Activated T-helper 9 cell treated with anti-CD3 and anti-CD28 coated beads, Interleukin-2, amount 50 U/mL, for 16 hours (primary cell): ENCODE measurements around the gene MS4A15.
"Not testable (repeated sequence)": the region's sequence is repeated elsewhere in the genome, so short reads cannot be mapped to it uniquely, and the experiment has no call there.

Source experiments
- DNase-seq: peaks from one replicate; pipeline ENCODE4 v3.0.0-alpha.2; 2020; ENCODE audit warnings: low read depth

The MS4A15 gene

DNA sequence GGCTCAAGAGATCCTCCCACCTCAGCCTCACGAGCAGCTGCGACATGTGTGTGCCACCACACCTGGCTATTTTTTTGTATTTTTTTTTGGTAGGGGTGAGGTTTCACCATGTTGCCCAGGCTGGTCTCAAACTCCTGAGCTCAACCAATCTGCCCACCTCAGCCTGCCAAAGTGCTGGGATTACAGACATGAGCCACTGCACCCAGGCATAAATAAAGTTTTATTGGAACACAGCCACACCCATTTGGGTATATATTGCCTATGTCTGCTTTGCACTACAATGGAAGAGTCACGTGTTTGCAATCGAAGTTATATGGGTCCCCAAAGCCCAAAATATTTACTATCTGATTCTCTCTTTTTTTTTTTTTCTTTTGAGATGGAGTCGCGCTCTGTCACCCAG is 1.8 kb upstream of the MS4A15 start:
- DNase-seq: no peak

DNA sequence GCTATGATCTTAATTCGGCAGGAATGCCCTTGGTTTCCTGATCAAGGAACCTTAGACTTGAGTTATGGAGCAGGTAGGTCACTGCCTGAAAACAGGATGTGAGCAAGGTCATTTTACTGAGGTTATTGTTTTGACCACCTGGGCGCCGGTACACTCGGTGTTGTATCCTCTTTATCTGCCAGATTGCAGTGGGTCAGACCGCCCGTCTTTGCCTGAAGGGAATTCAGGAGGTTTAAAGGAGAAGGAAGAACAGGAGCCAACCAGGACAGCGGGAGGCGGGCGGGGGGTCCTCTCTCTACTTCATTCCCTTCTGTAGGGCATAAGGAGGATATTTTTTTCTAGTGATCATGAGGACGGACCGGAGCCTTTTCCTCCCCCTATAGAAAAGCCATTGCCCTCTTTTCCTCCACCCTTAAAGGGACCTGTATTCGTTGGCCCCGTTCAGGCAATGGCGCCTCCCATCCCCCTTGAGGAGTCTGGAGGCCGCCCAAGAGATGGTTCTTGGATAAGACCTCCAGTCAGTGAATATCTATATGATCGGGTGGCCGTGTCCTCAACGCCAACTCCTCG is 649 bp downstream of the MS4A15 start:
- no peak for DNase-seq

DNA sequence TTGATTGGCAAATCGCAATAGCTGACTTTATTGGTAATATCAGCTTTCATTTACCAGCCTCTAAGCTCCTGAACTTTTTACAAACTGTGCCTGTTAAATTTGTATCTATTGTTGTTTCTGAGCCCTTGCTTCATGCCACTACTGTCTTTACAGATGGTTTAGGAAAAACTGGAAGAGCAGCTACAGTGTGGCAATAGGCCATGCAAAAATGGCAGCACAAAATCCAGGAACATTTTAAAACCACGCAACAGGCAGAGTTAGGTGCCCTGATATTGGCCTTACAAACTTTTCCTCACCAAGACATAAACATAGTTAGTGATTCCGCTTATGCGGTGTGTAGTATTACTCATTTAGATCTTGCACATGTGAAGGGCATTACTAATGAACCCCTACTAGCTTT is 2.0 kb downstream of the MS4A15 start:
- DNase-seq: not testable (repeated sequence)

DNA sequence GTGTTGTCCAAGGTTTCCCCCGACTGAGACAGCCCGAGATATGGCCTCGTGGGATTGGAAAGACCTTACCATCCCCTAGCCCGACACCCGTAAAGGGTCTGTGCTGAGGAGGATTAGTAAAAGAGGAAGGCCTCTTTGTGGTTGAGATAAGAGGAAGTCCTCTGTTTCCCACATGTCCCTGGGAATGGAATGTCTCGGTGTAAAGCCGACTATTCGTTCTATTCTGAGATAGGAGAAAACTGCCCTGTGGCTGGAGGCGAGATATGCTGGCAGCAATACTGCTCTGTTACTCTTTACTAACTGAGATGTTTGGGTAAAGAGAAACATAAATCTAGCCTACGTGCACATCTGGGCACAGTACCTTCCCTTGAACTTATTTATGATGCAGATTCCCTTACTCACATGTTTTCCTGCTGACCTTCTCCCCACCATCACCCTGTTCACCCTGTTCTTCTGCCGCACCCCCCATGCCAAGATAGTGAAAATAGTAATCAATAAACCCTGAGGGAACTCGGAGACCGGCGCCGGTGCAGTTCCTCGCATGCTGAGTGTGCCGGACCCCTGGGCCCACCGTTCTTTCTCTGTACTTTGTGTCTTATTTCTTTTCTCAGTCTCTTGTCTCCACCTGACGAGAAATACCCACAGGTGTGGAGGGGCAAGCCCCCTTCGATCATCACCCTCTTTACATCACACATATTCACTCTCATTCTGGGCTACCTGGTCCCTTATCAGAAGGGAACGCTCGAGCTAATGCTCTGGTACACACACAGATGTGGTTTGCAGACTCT is 3.0 kb downstream of the MS4A15 start:
- DNase-seq: not testable (repeated sequence)

DNA sequence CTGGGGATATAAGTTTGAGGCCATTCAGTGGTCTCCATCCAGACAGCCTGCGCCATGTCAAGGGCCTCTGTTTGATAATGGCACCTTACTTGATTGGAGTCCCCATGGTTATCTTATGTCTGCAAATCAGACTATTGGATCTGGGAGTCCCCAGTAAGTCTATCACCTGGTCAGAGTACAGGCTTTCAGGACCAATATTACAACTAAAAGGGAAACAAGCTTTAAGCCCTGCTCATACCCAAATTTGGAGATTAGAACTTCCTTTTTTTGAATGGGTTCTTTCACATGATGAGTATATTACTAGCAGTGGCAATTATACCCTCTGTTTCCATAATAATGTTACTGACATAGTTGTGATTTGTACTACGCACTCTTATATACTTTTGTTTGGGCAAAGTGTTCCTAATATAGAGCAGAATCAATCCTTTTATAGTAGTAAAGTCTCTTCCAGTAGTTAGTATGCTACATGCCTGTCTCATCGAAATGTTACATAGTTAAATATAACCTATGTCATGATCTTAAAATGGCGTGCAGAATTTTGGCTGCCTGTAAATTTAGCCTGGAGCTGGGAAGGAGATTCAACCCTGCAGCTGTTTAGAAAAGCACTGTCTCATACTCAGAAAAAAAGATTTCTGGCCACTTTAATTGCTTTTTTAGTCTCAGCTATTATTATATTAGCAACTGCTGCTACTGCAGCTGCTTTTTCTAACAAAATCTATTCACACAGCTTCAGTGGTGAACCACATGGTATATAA is 4.9 kb downstream of the MS4A15 start:
- no peak for DNase-seq

DNA sequence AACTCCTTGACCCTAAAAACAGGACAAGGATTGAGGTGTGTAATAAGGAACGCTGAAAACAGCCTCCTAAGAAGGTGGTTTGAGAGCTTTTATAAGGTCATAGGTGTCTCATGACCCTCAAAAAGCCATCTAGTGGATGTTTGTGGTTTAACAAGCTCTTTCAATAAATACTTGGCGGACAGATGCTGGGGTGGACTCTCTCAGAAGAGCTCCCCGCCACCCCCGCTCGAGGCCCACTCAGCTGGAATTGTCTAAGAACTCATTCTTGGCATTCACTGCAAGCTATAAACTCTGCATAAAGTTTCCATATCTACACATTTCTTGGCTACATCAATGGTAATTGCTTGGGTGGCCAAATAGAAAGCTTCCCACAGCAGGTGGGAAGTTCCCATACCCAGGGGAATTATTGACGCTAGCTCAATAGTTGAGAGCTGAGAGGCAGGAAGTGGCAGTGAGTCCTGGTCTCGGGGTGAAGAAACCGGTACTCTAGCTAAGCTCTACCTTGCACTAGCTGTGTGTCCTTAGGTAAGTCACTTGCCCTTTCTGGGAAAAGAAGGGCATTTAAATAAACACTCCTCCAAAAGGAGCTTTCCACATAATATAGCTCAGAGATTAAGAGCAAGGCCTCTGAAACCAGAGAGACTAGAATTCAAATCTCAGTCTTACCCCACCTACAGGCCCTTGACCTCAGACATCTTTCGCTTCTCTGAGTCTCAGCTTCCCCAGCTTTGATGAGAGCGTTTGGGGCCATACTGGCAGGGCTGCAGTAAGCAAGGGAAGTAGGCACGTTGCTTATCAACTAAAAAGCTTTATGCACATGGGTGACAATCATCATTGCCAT is 6.4 kb downstream of the MS4A15 start:
- no peak for DNase-seq

DNA sequence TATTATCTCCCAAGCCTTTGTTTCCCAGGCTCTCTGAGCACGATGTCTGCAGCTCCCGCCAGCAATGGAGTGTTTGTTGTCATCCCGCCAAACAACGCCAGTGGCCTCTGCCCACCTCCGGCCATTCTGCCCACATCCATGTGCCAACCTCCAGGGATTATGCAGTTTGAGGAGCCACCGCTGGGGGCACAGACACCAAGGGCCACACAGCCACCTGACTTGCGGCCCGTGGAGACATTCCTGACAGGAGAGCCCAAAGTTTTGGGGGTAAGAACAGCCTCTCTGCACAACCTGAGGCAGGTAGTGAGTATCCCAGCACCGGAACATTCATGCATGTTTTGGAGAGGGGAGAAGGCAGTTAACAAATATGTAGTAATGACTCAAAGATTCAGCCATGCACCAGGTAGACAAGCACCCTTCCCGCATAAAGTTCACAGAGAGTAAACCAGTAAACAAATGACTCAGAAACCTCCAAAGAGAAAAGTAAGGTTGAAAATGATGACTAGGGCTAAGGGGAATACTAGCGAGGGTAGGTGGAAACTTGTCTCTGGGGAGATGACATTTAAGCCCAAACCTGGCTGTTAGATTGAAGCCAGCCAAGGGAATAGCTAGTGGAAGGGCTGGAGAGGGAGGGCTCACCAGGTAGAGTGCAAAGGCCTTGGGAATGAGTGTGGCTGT is 7.2 kb downstream of the MS4A15 start:
- no peak for DNase-seq

DNA sequence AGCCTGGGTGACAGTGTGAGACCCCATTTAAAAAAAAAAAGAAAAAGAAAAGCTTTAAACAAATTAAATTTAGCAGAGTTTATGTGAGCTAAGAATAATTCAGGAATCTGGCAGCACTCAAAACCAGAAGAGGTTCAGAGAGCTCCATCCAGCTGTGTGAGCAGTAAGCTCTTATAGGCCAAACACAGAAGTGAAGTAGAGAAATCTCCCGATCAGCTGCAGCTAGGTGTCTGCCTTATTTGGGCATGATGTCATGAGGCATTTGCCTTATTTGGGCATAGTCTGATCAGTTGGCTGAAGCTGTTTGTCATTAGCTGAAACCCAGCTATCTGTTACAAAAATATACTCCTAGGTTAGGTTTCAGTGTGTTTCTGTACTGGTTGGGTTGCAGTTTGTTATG is 8.2 kb downstream of the MS4A15 start:
- no peak for DNase-seq

DNA sequence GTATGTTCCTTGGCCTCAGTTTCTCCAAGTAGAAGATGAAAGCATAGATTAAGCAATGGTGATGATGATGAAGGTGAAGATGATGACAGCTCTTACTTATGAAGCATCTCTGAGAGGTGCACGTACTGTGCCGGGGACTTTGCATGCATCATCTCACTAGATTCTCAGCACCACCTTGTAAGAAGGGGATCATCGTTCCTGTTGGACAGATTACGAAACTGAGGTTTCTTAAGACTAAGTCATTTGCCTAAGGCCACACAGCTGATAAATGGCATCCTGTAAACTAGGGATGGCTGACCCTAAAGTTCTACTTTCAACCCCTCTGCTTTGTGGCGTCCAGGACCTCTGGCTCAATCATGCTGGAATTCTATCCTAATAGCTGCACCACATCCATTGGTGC is 8.7 kb downstream of the MS4A15 start:
- DNase-seq: no peak

DNA sequence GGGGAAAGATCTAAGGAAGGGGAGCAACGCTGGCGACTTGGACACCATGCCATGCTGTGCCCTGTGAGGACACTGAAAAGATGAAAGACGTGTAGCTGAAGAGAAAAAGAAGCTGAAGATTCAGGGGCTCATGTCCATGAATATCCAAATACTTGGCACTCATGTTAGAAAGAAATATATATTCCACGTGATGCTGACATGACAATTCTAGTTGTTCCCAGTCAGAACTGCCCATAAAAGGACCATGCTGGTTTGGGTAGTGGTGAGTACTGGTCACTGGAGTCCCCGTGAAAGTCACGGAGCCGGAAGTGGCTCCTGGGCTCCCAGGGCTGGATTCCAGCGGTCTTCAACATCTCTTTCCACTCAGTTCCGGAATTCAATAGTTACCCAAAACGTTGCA is 9.9 kb downstream of the MS4A15 start:
- DNase-seq: no peak

DNA sequence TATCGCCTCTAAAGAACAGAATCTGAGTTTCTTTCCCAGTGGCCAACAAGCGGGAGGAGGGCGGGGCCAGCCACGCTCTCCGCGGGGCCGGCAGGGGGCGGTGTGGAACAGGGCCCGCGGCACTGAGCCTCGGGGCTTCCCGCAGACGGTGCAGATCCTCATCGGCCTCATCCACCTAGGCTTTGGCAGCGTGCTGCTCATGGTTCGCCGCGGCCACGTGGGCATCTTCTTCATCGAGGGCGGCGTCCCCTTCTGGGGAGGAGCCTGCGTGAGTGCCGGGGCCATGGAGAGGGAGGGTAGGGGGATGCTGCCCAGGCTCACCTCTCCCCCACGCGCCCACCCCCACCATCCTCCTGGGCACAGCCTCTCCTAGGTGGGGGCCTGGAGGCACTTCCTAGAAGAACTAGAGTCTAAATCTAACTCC is 10.7 kb downstream of the MS4A15 start:
- no peak for DNase-seq

DNA sequence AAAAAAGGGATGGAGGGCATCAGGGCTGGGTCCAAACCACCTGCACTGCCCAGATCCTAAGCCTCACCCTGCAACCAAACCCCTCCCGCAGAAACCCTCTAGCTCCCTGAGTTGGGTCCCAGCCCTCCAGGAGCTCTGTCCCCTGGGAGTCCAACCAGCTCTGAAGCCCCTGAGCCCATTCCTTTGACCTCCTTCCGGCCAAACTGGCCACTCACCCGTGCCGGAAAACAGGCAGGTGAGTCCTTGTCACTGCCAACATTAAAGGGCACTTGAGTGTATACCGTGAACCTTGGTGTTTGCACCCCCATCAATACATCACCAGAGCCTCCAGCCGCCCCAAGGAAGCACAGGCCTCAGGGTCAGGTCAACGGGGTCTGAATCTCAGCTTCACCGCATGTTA is 11.5 kb downstream of the MS4A15 start:
- DNase-seq: no peak

DNA sequence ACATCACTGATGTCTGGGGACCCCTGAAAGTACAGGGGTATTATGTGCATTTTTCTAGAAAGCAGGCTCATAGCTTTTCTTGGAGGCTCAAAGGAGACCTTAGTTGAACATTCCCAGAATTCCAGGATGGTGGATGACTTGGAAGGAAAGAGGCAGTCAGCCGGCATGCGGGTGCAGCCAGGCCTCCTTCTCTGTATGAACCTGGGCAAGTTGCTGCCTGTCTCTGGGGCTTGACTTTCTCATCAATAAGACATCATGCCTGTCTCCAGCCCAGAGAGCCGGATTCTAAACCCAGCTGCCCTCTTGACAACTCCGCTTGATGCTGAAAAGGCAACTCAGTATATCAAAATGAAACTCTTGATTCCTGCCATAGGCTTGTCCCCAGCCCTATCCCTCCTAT is 12.6 kb downstream of the MS4A15 start:
- DNase-seq: no peak

DNA sequence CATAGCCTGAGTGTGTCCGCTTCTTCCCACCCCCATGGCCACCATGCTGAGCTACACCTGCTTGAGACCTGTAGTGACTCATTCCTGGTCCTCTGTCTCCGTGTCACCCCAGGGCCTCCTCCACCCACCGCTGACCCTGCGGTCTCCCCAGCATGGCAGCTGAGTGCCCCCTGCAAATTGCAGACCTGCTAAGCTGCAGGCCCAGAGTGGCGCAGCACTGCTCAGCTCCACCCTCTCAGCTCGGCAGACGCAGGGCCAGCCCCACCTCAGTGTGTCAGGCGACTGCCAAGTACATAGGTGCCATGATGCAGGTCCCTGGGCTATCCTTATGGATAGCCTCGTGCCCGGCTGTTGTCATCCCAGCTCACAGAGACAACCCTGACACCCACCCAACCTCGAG is 13.1 kb downstream of the MS4A15 start:
- DNase-seq: no peak

DNA sequence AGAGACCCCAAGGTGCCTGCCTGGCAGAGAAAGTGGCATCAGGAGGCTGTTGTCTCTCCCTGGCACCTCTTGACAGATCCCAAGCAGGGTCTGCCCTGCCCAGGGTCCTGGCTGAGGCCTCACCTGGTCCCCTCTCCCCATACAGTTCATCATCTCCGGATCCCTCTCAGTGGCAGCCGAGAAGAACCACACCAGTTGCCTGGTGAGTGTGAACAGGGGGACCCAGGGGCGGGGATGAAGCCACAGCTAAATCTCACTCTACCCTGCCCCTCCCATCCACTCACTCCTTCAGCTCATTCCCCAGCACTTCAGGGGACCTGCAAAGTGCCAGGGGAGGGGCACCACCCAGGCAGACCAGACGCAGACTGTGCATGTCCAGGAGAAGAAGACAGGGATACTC is 14.5 kb downstream of the MS4A15 start:
- DNase-seq: no peak

DNA sequence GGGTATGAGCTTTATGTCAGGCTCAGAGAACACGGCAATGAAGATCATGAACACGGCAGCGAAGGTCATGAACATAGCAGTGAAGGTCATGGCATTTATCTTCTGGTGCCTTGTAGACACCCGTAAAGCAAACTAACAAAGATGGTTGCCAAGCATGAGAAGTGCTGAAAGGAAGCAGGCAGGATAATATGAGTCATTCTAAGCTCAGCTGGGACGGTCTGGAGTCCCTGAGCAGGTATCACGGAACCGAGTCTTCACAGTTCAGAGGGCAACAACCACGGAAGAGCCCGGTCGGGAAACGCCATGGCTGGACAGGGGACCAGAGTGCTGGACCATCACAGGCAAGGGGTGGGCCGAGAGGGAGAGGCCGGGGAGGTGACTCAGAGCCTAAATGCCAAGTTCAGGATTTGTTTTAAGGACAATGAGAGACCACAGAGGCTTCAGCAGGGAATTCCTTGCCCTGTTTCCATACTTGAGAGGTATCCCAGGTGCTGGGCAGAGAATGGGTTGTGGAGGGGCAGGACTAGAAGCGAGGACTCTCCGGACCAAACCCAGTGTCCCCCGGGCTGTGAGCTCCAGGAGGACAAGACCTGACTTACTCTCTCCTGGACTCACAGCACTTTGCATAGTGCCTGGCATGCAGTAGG is 15.3 kb downstream of the MS4A15 start:
- DNase-seq: no peak

DNA sequence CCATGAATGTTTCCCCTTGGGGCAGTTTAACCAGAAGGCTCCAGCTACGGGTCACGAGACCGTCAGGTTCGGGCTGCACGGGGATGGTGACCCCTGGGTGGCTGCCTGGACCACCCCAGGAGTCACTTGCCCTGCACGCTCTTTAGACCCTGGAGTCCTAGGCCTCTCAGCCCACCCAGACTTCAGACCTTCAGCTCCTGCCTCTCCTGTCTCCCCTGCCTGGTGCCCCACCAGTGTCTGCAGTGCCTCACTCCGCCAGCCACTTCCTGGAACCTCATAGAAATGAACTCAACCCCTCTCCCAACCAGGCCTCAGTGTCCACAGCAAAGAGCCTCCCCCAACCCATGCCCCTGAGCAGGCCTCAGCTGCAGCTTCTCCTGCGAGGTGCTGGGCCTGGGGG is 16.0 kb downstream of the MS4A15 start:
- DNase-seq: no peak

DNA sequence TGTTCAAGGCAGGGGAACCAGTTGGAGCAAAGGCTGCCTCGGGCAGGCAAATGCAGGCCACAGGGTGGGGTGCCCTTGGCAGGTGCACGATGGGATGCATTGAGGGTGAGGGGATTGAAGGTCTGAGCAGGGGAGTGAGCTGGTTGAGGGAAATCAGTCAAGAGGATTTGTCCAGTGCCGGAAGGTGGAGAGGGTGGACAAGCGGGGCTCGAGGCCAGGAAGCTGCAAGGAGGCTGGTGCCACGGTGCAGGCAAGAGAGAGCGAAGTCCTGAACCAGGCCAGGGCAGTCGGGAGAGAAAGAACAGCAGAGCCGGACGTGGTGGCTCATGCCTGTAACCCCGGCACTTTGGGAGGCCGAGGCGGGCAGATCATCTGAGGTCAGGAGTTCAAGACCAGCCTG is 18.1 kb downstream of the MS4A15 start:
- no peak for DNase-seq

DNA sequence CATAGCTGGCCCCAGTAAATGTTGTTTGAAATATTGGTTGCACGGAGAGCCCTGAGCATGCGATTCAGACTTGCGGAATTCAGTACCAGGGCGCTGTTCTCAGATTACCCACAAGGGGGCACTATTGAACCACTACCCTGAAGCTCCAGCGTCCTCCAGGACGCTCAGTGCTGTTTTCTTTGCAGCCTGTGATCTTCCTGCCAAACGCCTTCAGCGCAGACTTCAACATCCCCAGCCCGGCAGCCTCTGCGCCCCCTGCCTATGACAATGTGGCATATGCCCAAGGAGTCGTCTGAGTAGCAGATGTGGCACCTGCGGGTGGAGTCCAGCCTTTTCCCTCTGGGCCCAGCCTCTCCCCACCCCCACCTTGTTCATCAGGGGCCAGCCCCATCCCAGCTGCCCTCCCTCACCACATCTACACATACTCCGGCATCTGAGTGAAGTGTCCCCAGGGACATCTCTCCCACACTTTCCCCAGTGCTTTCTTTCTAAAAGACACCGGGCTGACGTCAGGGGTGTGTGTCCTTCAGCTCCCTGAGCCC is 18.8 kb downstream of the MS4A15 start:
- peak; percentile 59 for DNase-seq

DNA sequence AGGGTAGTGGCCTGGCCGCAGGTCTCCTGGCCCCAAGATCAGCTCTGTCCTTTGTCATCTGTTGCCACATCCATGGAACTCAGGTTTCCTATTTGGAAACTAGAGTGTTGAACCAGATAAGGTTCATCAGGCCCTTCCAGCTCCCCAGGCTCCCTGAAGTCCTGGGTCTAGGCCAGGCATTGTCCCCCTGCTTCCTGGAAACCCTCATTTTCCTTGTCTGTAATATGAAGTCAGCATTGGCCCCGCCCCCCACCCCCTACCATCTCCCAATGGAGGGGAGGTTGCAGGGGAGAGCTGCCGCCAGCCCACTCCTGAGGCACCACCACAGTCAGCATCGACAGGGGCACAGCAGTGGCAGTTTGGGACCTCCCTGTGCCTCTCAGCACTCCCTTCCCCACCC is 19.5 kb downstream of the MS4A15 start:
- no peak for DNase-seq

DNA sequence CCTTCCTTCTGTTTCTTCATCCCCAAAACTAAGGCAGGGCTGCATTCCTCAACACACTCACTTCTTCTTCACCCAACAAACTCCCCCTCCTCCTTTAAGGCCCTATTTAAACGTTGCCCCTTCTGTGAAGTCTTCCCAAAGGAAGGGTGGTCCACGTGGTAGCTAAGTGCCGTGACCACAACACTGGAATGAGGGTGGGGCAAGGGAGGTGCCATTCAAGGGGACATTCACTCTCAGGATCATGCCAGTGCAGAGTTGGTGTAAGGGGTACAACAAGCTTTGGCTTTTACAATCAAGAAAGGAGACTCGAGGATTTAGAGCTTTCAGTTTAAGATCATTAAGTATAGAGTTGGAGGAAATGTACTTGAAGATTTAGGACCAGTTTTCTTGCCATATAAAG is 20.4 kb downstream of the MS4A15 start:
- DNase-seq: no peak
